Transverse colon (tissue), 3 donors: ENCODE data around the gene C1QTNF1.

Source experiments
- CTCF ChIP-seq, 5 experiments: fragments of 200-600 bp in 3 of 5; fragments of 450-650 bp in 2 of 5; sonication (generic) in 3 of 5; IDR thresholded peaks; 1 replicate in 2 of 5; 2 replicates in 3 of 5; pipeline ENCODE4 v1.5.1; 2016 to 2017; ENCODE audit warnings: antibody characterized with exemption in 5 of 5, inconsistent platforms in 3 of 5, mild to moderate bottlenecking in 2 of 5, moderate library complexity in 1 of 5
- EP300 ChIP-seq: sonication (generic); formaldehyde crosslinking; IDR thresholded peaks from one replicate; pipeline ENCODE4 v1.6.1; 2017; ENCODE audit warnings: antibody characterized with exemption, low read depth

- TF ChIP-seq CTCF (IDR thresholded peaks at IDR 0.05): no peak
- no peak for TF ChIP-seq EP300
Observed at GRCh38 chr17:79047291-79047920, 23.4 kb downstream of the C1QTNF1 start.
